T-helper 22 cell (primary cell): ENCODE results near the gene THSD4.
"Not testable (repeated sequence)": the region's sequence is repeated elsewhere in the genome, so short reads cannot be mapped to it uniquely, and the experiment has no call there.

Experiments
- DNase-seq: peaks from one replicate; pipeline ENCODE4 v3.0.0-alpha.2; 2020; ENCODE audit warnings: low read depth

THSD4 gene

GRCh38 chr15:71151081-71151480 is 35.8 kb downstream of the THSD4 start:
- DNase-seq, result no peak

GRCh38 chr15:71152542-71152941 is 37.3 kb downstream of the THSD4 start:
- no peak for DNase-seq

GRCh38 chr15:71153823-71154524 is 38.7 kb downstream of the THSD4 start:
- no peak for DNase-seq

GRCh38 chr15:71154607-71155200 is 39.4 kb downstream of the THSD4 start:
- no peak for DNase-seq

GRCh38 chr15:71155534-71155933 is 40.3 kb downstream of the THSD4 start:
- DNase-seq, result no peak

- DNase-seq, result no peak
Measured at GRCh38 chr15:71160976-71161375, 45.7 kb downstream of the THSD4 start.

GRCh38 chr15:71162309-71162708 is 47.0 kb downstream of the THSD4 start:
- no peak for DNase-seq

GRCh38 chr15:71164606-71165005 is 49.3 kb downstream of the THSD4 start:
- not testable (repeated sequence) for DNase-seq

GRCh38 chr15:71167445-71168165 is 52.3 kb downstream of the THSD4 start:
- DNase-seq, result no peak

GRCh38 chr15:71168166-71168834 is 53.0 kb downstream of the THSD4 start:
- no peak for DNase-seq

- DNase-seq, result no peak
Measured at GRCh38 chr15:71170163-71170562, 54.9 kb downstream of the THSD4 start.

- no peak for DNase-seq
Measured at GRCh38 chr15:71171195-71171594, 55.9 kb downstream of the THSD4 start.

GRCh38 chr15:71174360-71174759 is 59.1 kb downstream of the THSD4 start:
- not testable (repeated sequence) for DNase-seq

GRCh38 chr15:71180986-71181853 is 65.9 kb downstream of the THSD4 start:
- DNase-seq, result no peak

GRCh38 chr15:71182522-71182921 is 67.3 kb downstream of the THSD4 start:
- no peak for DNase-seq

- DNase-seq, result no peak
Measured at GRCh38 chr15:71183063-71183462, 67.8 kb downstream of the THSD4 start.

GRCh38 chr15:71185706-71186105 is 70.4 kb downstream of the THSD4 start:
- DNase-seq, result no peak

- no peak for DNase-seq
Measured at GRCh38 chr15:71186267-71186666, 71.0 kb downstream of the THSD4 start.

GRCh38 chr15:71187078-71187477 is 71.8 kb downstream of the THSD4 start:
- DNase-seq, result no peak

- no peak for DNase-seq
Measured at GRCh38 chr15:71187526-71187925, 72.3 kb downstream of the THSD4 start.

GRCh38 chr15:71189718-71190117 is 74.4 kb downstream of the THSD4 start:
- DNase-seq, result no peak

- no peak for DNase-seq
Measured at GRCh38 chr15:71191296-71191695, 76.0 kb downstream of the THSD4 start.
